Pancreas (tissue), 10 donors: ENCODE results near the gene TMEM151A. TPM values are rescaled to one million over a fixed set of nuclear protein-coding genes. Genes with fewer than 3 reads are reported as not detected.
"Not testable (repeated sequence)": the region's sequence is repeated elsewhere in the genome, so short reads cannot be mapped to it uniquely, and the experiment has no call there.

Experiments used
- ATAC-seq, 4 donors: fragments of 200-7000 bp; cut with Tn5 transposase; one replicate each; pipeline versions ENCODE4 v1.8.0 to v1.9.1; 2020; ENCODE audit warnings: mild to moderate bottlenecking in 4 of 4, moderate library complexity in 4 of 4
- DNase-seq, 6 donors: peaks; one replicate each; pipeline ENCODE4 v3.0.0-alpha.2; 2020
- FAIRE-seq: peaks from 2 replicates; lab custom pipeline; 2012; peaks lifted over from hg19 to GRCh38; lab: Jason Lieb, UNC
- H3K27ac ChIP-seq, 4 donors: fragments of 200-600 bp; sonication (generic); 1 replicate in 3 of 4; 2 replicates in 1 of 4; pipeline versions ENCODE4 v1.5.0 to v1.8.0; 2020
- H3K27me3 ChIP-seq, 4 donors: fragments of 200-600 bp; one replicate each; pipeline ENCODE4 v1.8.0; 2021
- H3K36me3 ChIP-seq, 3 donors: fragments of 200-600 bp; sonication (generic) in 1 of 3; one replicate each; pipeline versions ENCODE4 v1.5.0 to v1.8.0; 2020 to 2021
- H3K4me1 ChIP-seq, 3 donors: fragments of 200-600 bp; one replicate each; pipeline ENCODE4 v1.8.0; 2021
- H3K4me3 ChIP-seq, 4 donors: fragments of 200-600 bp; sonication (generic) in 2 of 4; one replicate each; pipeline versions ENCODE4 v1.5.0 to v1.8.0; 2020 to 2021
- H3K9me3 ChIP-seq, 4 donors: fragments of 200-600 bp; one replicate each; pipeline ENCODE4 v1.8.0; 2021
- CTCF ChIP-seq, 4 donors: fragments of 200-600 bp; sonication (generic) in 3 of 4; IDR thresholded peaks; one replicate each; pipeline versions ENCODE4 v1.5.0 to v1.8.0; 2021; ENCODE audit warnings: antibody characterized with exemption in 4 of 4
- WGBS, 2 donors: extraction: QIAGEN DNeasy Blood & Tissue Kit; methylation state at CpG; one replicate each; pipeline ENCODE4 v1.1.7; 2013; 5-methylcytosine and 5-hydroxymethylcytosine counted together
- intact Hi-C, 3 donors: fragments of 100-400 bp; cut with DNase I; formaldehyde crosslinking; loops; one replicate each; pipeline versions ENCODE4 v1.11.1 to v1.14.2; 2022
- polyA plus RNA-seq, 2 donors: library from polyadenylated mRNA; stranded (reverse); fragments of 200-250 nt; gene quantifications; one replicate each; pipeline ENCODE4 v1.2.3, GENCODE V29; 2013
- total RNA-seq, 6 donors: library from RNA; stranded (reverse); fragmentation: NEBNext Ultra II Directional in 4 of 6; extraction: Animal tissue kit (Norgen Biotek cat#: 25700) in 4 of 6; gene quantifications; one replicate each; pipeline versions ENCODE4 v1.2.1 to v1.2.4, GENCODE V29; 2021 to 2023
- donor health status: healthy with polysubstance abuse.
- donor health status: DM: no; HTN: no; CAD: no; lungs with moderate emphysema.
- donor health status: DM: no; HTN: no; CAD: no.
- donor health status: control.
- donor health status: control.
- donor health status: Bipolar disorder and iron deficiency.
- donor health status: DM: yes; HTN: yes; CAD: no.
- donor health status: DM: no; HTN: no; CAD: no.
- donor health status: DM: no; HTN: no; CAD: no.
- donor health status: DM: yes; HTN: yes; CAD: no.

Gene TMEM151A
- total and polyA plus RNA-seq, 8 donors, result 0.49 to 4.4 (median 0.75) TPM

- ATAC-seq (no peak), FAIRE-seq (no peak), DNase-seq (no peak)
- Histone ChIP-seq H3K9me3 (no peaks in the 10 kb centered on the region), H3K4me3 (no peak overlapping the region), H3K27ac (no peak overlapping the region), H3K27me3 (no peaks in the 10 kb centered on the region), H3K36me3 (no peaks in the 10 kb centered on the region), H3K4me1 (no peaks in the 10 kb centered on the region)
- intact Hi-C loops, result no loop called here
- 54 to 66% methylated on average over 8 of the region's 8 CpGs for WGBS, 2 donors
- TF ChIP-seq CTCF (IDR thresholded peaks at IDR 0.05), result no peak
These were observed 18.6 kb downstream of the TMEM151A start for GRCh38 chr11:66310324-66310723.

- H3K36me3 ChIP-seq, H3K27me3 ChIP-seq, FAIRE-seq, DNase-seq, ATAC-seq, H3K9me3 ChIP-seq, H3K4me1 ChIP-seq, H3K4me3 ChIP-seq, intact Hi-C loops, H3K27ac ChIP-seq: not testable (repeated sequence)
- 82 to 85% methylated on average over 18 of the region's 18 CpGs for WGBS, 2 donors
These were observed 19.2 kb downstream of the TMEM151A start for GRCh38 chr11:66310803-66311440.

- ATAC-seq (no peak), DNase-seq (no peak), FAIRE-seq (no peak)
- WGBS, 2 donors, result 28 to 32% methylated on average over 26 of the region's 26 CpGs
- Histone ChIP-seq H3K4me1 (no peaks in the 10 kb centered on the region), H3K27ac (peak overlapping the region; percentile 71 to 87 (median 80)), H3K9me3 (no peaks in the 10 kb centered on the region), H3K4me3 (peak overlapping the region in 3 of 4 donors; percentile 29 to 55 (median 41)), H3K27me3 (no peaks in the 10 kb centered on the region), H3K36me3 (no peaks in the 10 kb centered on the region)
- peak in 2 of 4 donors; percentile 69 to 80 for TF ChIP-seq CTCF (IDR thresholded peaks at IDR 0.05)
- intact Hi-C loops, result no loop called here
These were observed 19.8 kb downstream of the TMEM151A start for GRCh38 chr11:66311470-66311964.

- DNase-seq, result peak; percentile 84 to 95 (median 92)
- peak overlapping the region; percentile 29 to 55 (median 36) for H3K4me3 ChIP-seq
- no peaks in the 10 kb centered on the region for H3K27me3 ChIP-seq
- peak overlapping the region; percentile 71 to 87 (median 80) for H3K27ac ChIP-seq
- no peaks in the 10 kb centered on the region for H3K36me3 ChIP-seq
- ATAC-seq, result peak; percentile 79 to 89 (median 84)
- FAIRE-seq, result no peak
- no peaks in the 10 kb centered on the region for H3K4me1 ChIP-seq
- TF ChIP-seq CTCF (IDR thresholded peaks at IDR 0.05), result peak; percentile 4 to 79 (median 26)
- no peaks in the 10 kb centered on the region for H3K9me3 ChIP-seq
- intact Hi-C loops, result no loop called here
- 0% methylated on average over 43 to 44 of the region's 44 CpGs for WGBS, 2 donors
These were observed 20.4 kb downstream of the TMEM151A start for GRCh38 chr11:66311965-66312548.

GRCh38 chr11:66312549-66313320 lies 21.0 kb downstream of the TMEM151A start:
- ATAC-seq (peak; percentile 78 to 89 (median 84)), DNase-seq (peak; percentile 97 to 99 (median 99)), FAIRE-seq (no peak)
- TF ChIP-seq CTCF (IDR thresholded peaks at IDR 0.05), result no peak
- no peaks in the 10 kb centered on the region for H3K27me3 ChIP-seq
- no peaks in the 10 kb centered on the region for H3K36me3 ChIP-seq
- intact Hi-C loops, result no loop called here
- no peaks in the 10 kb centered on the region for H3K4me1 ChIP-seq
- H3K9me3 ChIP-seq, result no peaks in the 10 kb centered on the region
- peak overlapping the region; percentile 71 to 87 (median 80) for H3K27ac ChIP-seq
- 4 to 5% methylated on average over 51 to 52 of the region's 52 CpGs for WGBS, 2 donors
- peak overlapping the region; percentile 29 to 55 (median 36) for H3K4me3 ChIP-seq
